Endothelial cell (in vitro differentiated cells): Measurements from ENCODE around the gene SALL3. TPM values are rescaled to one million over a fixed set of nuclear protein-coding genes. Genes with fewer than 3 reads are reported as not detected.

Experiments
- DNase-seq: peaks from one replicate; pipeline ENCODE4 v3.0.0; 2021; ENCODE audit warnings: low spot score
- H3K27ac Mint-ChIP-seq: one replicate; pipeline ENCODE4 v1.8.0; 2021; ENCODE audit warnings: mixed read lengths, inconsistent platforms; ENCODE audit not compliant: unreplicated experiment
- H3K27me3 Mint-ChIP-seq: one replicate; pipeline ENCODE4 v1.8.0; 2021; ENCODE audit warnings: mild to moderate bottlenecking, moderate library complexity, mixed read lengths, inconsistent platforms; ENCODE audit not compliant: unreplicated experiment
- H3K36me3 Mint-ChIP-seq: one replicate; pipeline ENCODE4 v1.8.0; 2021; ENCODE audit warnings: mild to moderate bottlenecking, low read depth, mixed read lengths, inconsistent platforms; ENCODE audit not compliant: unreplicated experiment
- H3K4me1 Mint-ChIP-seq: one replicate; pipeline ENCODE4 v1.8.0; 2021; ENCODE audit warnings: mild to moderate bottlenecking, mixed read lengths, inconsistent platforms; ENCODE audit not compliant: unreplicated experiment
- H3K4me3 Mint-ChIP-seq: one replicate; pipeline ENCODE4 v1.8.0; 2021; ENCODE audit warnings: mild to moderate bottlenecking, mixed read lengths, inconsistent platforms; ENCODE audit not compliant: unreplicated experiment
- H3K9me3 Mint-ChIP-seq: one replicate; pipeline ENCODE4 v1.8.0; 2021; ENCODE audit warnings: mixed read lengths, inconsistent platforms; ENCODE audit not compliant: unreplicated experiment
- total RNA-seq: library from RNA; stranded (reverse); fragmentation: NEBNext Ultra II Directional; extraction: Animal tissue kit (Norgen Biotek cat#: 25700); gene quantifications from one replicate; pipeline ENCODE4 v1.2.1, GENCODE V29; 2021; ENCODE audit not compliant: unreplicated experiment
- TF ChIP-seq, protein P1 (sequence below): fragments of 200-600 bp; sonication (generic); IDR thresholded peaks from one replicate; pipeline ENCODE4 v1.5.0; 2021; ENCODE audit warnings: antibody characterized with exemption; ENCODE audit not compliant: unreplicated experiment

The SALL3 gene
- total RNA-seq, 1 donor from 2014 or later: 2.5 TPM

DNA sequence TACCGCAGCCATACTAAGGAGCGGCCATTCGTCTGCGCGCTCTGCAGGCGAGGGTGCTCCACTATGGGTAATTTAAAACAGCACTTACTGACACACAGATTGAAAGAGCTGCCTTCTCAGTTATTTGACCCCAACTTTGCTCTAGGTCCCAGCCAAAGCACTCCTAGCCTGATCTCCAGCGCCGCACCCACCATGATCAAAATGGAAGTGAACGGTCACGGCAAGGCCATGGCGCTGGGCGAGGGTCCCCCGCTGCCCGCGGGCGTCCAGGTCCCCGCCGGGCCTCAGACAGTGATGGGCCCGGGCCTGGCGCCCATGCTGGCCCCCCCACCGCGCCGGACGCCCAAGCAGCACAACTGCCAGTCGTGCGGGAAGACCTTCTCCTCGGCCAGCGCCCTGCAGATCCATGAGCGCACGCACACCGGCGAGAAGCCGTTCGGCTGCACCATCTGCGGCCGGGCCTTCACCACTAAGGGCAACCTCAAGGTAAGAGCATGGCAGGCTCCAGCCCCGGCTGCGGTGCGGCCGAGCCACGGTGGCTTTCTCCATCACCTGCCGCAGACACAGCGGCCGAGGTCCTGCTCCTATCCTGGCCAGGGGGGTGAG lies 15.5 kb downstream of the SALL3 start:
- H3K9me3 Mint-ChIP-seq: peaks cover 5% of the 10 kb centered on the region
- H3K27ac Mint-ChIP-seq: no peak overlapping the region

DNA sequence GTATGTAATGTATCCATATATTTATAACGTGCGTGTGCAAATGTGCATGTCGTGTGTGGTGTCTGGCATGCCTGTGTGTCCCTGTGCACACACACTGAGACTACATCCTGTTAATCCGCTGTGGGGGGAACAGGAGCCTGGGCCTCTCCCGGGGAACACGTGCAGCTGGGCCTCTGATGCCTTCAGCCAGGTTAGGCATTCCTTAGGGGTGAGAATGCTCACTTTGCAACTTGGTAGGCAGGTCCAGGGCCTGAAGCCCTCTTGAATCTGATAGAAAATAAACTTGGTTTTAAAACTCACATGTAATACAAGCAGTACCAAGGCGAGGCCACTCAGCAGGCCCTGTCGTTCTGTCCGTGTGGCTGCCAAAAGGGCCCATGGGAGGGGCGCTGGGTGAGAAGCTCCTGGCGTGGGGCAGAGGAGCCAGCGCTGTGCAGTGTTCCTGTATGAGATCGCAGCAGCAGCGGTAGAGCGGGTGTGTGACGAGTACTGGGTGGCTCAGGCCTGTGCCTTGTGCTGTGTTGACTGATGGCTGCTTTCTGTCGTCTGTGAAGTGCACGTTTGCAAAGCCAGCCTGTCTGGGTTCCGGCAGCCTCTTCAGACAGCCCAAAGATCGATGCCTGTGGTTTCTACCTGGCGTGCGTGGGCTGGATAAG lies 16.2 kb downstream of the SALL3 start:
- Mint-ChIP-seq H3K4me1 (peaks cover 6% of the 10 kb centered on the region), H3K27me3 (peaks cover 16% of the 10 kb centered on the region), H3K4me3 (no peak overlapping the region), H3K9me3 (peaks cover 5% of the 10 kb centered on the region), H3K36me3 (peaks cover 7% of the 10 kb centered on the region), H3K27ac (no peak overlapping the region)
- DNase-seq: no peak
- TF ChIP-seq, protein P1, sequence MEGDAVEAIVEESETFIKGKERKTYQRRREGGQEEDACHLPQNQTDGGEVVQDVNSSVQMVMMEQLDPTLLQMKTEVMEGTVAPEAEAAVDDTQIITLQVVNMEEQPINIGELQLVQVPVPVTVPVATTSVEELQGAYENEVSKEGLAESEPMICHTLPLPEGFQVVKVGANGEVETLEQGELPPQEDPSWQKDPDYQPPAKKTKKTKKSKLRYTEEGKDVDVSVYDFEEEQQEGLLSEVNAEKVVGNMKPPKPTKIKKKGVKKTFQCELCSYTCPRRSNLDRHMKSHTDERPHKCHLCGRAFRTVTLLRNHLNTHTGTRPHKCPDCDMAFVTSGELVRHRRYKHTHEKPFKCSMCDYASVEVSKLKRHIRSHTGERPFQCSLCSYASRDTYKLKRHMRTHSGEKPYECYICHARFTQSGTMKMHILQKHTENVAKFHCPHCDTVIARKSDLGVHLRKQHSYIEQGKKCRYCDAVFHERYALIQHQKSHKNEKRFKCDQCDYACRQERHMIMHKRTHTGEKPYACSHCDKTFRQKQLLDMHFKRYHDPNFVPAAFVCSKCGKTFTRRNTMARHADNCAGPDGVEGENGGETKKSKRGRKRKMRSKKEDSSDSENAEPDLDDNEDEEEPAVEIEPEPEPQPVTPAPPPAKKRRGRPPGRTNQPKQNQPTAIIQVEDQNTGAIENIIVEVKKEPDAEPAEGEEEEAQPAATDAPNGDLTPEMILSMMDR: no peak

More for the DNA sequence above, 15.5 kb downstream of the SALL3 start:
- DNase-seq: no peak
- TF ChIP-seq, protein P1: no peak
- Mint-ChIP-seq H3K4me1 (peaks cover 6% of the 10 kb centered on the region), H3K27me3 (peaks cover 18% of the 10 kb centered on the region), H3K36me3 (peaks cover 7% of the 10 kb centered on the region), H3K4me3 (no peak overlapping the region)

DNA sequence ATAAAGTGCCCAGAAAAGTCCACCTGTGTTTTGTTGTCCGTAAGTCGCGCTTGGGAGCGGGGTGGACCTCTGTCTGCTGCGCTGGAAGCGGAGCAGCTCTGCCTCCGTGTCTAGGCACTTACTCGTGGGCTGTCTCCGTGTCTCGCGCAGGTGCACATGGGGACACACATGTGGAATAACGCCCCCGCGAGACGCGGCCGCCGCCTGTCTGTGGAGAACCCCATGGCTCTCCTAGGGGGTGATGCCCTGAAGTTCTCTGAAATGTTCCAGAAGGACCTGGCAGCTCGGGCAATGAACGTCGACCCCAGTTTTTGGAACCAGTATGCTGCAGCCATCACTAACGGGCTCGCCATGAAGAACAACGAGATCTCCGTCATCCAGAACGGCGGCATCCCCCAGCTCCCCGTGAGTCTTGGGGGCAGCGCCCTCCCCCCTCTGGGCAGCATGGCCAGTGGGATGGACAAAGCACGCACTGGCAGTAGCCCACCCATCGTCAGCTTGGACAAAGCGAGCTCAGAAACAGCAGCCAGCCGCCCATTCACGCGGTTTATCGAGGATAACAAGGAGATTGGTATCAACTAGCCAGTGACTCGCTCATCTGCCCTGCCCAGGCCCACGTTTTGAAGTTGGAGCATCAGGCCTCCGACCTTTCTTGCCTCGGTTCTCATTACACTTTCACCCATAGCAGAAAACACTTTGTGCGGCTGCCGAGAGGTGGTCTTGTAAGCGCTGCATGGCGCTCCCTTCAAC lies 17.3 kb downstream of the SALL3 start:
- DNase-seq: no peak
- TF ChIP-seq, protein P1: no peak
- peaks cover 3% of the 10 kb centered on the region for H3K36me3 Mint-ChIP-seq

DNA sequence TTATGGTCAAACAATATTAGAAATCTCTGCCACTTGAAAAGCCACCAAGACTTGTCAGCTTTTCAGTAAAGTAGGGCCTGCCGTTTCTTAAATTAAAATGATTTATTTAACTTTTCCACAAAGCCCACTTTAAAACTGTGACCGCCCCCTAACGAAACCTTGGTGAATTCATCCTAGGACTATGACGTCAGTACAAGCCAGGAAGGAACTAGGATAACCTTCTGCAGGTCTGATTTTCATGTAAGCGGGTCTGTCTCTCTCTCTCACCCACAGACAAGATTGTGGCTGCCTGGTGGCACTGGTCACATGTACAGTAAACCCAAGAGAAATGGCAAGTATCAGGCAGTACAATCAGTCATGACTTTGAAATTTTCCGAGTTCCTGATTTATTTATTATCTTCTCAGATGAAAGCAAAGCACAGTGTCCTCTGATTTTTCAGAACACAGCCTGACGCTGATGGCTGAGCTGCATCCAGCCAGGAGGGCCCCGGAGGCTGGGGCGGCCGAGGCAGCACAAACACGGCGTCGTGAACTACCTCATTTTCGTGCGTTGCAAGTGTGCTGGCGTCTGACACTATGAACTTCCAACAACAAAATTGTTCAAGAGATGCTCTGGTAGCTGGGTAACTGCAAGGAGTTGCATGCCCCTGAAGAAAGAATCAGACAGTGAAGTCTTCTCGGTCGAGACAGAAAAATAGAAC lies 18.9 kb downstream of the SALL3 start:
- peaks cover 3% of the 10 kb centered on the region for H3K36me3 Mint-ChIP-seq
- H3K4me1 Mint-ChIP-seq: no peaks in the 10 kb centered on the region
- no peaks in the 10 kb centered on the region for H3K9me3 Mint-ChIP-seq
- no peak overlapping the region for H3K27ac Mint-ChIP-seq
- H3K4me3 Mint-ChIP-seq: no peak overlapping the region
- TF ChIP-seq, protein P1: no peak
- no peak for DNase-seq
- peaks cover 8% of the 10 kb centered on the region for H3K27me3 Mint-ChIP-seq

More for the DNA sequence above, 17.3 kb downstream of the SALL3 start:
- Mint-ChIP-seq H3K4me1 (no peaks in the 10 kb centered on the region), H3K9me3 (no peaks in the 10 kb centered on the region), H3K27me3 (peaks cover 11% of the 10 kb centered on the region), H3K27ac (no peak overlapping the region), H3K4me3 (no peak overlapping the region)
